ENCODE data around the gene GLB1L.

Gene GLB1L

DNA sequence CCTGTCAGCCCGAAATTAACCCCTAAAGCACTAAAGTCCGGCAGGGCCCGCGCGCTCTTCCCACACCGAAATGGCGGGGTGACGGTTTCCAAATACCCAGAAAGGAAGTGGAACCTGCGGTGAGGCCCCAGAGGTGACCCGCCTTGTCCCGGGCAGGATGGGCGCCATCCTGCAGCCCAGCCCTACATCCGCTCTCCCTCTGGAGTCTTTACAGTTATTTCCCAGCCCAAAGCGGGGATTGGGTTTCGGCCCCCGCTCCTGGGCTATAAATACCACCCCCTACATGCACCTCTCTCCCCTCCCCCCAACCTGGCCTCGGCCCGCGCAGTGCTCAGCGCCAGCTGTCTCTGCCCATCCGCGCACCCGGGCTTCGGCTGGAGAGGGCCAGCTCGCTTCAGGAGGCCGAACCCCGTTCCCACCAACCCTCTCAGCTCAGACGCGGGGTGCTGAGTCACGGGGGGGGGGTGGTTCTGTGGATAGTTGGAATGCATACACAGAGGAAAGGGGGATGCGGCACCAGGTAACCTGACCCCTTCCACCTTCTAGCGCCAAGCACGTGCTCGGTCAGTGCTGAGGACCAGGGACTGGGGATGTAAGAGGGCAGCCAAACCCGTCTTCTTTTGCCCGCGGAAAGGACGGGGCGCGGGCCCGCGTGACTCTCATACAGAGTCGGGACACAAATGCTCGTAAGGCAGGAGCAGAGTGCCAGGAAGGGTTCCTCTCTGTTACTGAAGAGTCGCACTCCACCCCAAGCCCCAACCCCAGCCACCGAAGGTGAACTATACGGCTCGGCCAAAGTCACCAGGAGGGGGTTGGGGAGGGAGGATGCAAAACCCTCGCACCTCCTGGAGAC is 7.9 kb upstream of the GLB1L start, which contains the start of gene TUBA4B:
TUBA4B (plus strand) TSS at position 344 of the 853 bp plus-strand sequence; CDS start at position 509, 165 bp downstream.
- DNase-seq (ENCODE audit: low read depth) = peak; percentile 24
- TF ChIP-seq, protein P1, sequence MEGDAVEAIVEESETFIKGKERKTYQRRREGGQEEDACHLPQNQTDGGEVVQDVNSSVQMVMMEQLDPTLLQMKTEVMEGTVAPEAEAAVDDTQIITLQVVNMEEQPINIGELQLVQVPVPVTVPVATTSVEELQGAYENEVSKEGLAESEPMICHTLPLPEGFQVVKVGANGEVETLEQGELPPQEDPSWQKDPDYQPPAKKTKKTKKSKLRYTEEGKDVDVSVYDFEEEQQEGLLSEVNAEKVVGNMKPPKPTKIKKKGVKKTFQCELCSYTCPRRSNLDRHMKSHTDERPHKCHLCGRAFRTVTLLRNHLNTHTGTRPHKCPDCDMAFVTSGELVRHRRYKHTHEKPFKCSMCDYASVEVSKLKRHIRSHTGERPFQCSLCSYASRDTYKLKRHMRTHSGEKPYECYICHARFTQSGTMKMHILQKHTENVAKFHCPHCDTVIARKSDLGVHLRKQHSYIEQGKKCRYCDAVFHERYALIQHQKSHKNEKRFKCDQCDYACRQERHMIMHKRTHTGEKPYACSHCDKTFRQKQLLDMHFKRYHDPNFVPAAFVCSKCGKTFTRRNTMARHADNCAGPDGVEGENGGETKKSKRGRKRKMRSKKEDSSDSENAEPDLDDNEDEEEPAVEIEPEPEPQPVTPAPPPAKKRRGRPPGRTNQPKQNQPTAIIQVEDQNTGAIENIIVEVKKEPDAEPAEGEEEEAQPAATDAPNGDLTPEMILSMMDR (IDR thresholded peaks at IDR 0.05; ENCODE audit: low read length, missing control alignments) = no peak
- H3K4me3 ChIP-seq (replicated peaks; ENCODE audit: low read depth, low read length) = peak within 1 kb of the TSS; percentile 65

GRCh38 chr2:219252570-219252899 is 7.3 kb upstream of the GLB1L start:
- peak overlapping the region; percentile 65 for H3K4me3 ChIP-seq (replicated peaks; ENCODE audit: low read depth, low read length)
- DNase-seq (ENCODE audit: low read depth) = no peak
- TF ChIP-seq, protein P1 (IDR thresholded peaks at IDR 0.05; ENCODE audit: low read length, missing control alignments) = no peak

DNA sequence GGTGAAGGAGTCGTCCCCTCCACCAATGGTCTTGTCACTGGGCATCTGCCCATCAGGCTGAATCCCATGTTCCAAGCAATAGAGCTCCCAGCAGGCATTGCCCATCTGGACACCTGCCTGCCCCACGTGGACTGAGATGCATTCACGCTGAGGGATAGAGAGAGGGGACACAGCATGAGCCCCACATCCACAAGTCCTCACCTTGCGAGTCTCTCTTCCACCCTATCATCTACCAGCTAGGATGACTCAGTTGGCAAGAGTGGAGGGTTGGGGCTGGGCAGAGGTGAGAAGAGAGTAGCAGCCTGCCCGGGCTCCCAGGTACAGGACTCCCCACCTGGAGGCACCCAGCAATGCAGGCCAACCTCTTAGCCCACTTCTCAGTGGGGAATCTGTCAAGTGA is 6.8 kb upstream of the GLB1L start:
- no peak overlapping the region for H3K4me3 ChIP-seq (replicated peaks; ENCODE audit: low read depth, low read length)
- TF ChIP-seq, protein P1 (IDR thresholded peaks at IDR 0.05; ENCODE audit: low read length, missing control alignments) = no peak
- DNase-seq (ENCODE audit: low read depth) = no peak

- no peak overlapping the region for H3K4me3 ChIP-seq (replicated peaks; ENCODE audit: low read depth, low read length)
- no peak for DNase-seq (ENCODE audit: low read depth)
- TF ChIP-seq, protein P1 (IDR thresholded peaks at IDR 0.05; ENCODE audit: low read length, missing control alignments) = no peak
These were observed 6.4 kb upstream of the GLB1L start for GRCh38 chr2:219251656-219252055.

DNA sequence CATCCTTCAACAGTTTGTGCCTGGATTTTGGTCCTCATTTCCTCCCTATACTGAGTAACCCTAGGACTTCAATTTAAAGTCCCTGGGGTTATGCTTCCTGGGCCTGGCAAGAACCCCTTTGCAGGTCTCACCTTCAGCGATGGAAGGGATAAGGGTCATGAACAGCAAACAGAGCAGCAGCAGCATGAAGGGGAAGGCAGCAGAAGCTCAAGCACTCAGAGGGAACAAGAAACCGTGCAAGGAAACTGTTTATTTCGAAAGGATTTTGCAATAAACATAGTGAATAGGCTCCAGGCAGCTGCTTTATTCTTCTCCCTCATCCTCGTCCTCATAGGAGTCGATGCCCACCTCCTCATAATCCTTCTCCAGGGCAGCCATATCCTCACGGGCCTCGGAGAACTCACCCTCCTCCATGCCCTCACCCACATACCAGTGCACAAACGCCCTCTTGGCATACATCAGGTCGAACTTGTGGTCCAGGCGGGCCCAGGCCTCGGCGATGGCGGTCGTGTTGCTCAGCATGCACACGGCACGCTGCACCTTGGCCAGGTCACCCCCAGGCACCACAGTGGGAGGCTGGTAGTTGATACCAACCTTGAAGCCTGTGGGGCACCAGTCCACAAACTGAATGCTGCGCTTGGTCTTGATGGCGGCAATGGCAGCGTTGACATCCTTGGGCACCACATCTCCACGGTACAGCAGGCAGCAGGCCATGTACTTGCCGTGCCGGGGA is 5.0 kb upstream of the GLB1L start:
- TF ChIP-seq, protein P1 (IDR thresholded peaks at IDR 0.05; ENCODE audit: low read length, missing control alignments) = no peak
- H3K4me3 ChIP-seq (replicated peaks; ENCODE audit: low read depth, low read length) = no peak overlapping the region
- peak; percentile 27 for DNase-seq (ENCODE audit: low read depth)

- TF ChIP-seq, protein P1 (IDR thresholded peaks at IDR 0.05; ENCODE audit: low read length, missing control alignments) = no peak
- H3K4me3 ChIP-seq (replicated peaks; ENCODE audit: low read depth, low read length) = peak overlapping the region; percentile 17
- peak; percentile 95 for DNase-seq (ENCODE audit: low read depth)
These were observed 4.1 kb upstream of the GLB1L start for GRCh38 chr2:219249203-219249980.
